GM18505 (cell line): ENCODE data around the gene TRIM39.

Source experiments
- ATAC-seq: cut with Tn5 transposase; IDR thresholded peaks from one replicate; pipeline ENCODE4 v1.9.1; 2021; ENCODE audit not compliant: unreplicated experiment
- POLR2A ChIP-seq: IDR thresholded peaks from 4 replicates; pipeline ENCODE4 v1.6.1; 2011; ENCODE audit warnings: borderline replicate concordance; ENCODE audit not compliant: insufficient read depth, insufficient read length; ENCODE audit errors: extremely low read depth

The TRIM39 gene

DNA sequence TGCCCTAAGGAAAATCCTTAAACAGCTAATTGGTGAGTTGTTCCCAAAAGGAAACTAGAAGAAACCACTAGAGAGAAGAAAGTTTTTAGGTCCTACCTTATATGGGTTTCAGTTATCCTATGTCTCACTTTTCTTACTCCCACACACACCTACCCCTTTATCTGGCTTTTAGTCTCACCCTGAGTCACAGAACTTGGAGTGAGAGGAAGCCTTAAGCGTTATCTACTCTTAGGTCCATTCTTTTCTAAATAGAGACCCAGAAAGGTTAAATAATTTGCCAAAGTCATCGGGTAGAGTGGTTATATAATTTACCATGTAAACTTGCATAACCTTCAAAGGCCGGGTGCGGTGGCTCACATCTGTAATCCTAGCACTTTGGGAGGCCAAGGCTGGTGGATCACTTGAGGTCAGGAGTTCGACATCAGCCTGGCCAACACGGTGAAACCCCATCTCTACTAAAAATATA lies 13.9 kb downstream of the TRIM39 start:
- no peak for ATAC-seq

DNA sequence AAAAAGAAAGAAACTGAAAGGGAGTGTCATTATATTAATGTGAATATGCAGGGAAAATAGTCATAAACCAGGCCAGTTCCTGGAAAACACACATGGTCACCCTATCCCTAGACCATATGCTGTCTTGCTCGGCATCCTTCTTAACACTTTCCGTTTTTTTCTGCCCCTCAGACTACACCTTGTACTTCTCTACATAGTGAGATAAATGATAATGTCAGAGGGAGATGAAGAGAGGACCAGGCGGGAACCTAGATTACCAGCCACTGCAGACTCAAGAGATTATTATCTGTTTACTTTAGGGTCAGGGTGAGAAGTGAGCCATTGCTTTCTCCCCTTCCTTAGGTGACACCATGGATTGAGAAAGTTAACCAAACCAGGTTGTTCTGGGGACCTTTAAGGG lies 14.5 kb downstream of the TRIM39 start:
- TF ChIP-seq POLR2A: no peak
- ATAC-seq: no peak

More for the DNA sequence above, 13.9 kb downstream of the TRIM39 start:
- TF ChIP-seq POLR2A: no peak

- no peak for TF ChIP-seq POLR2A
- no peak for ATAC-seq
These were observed 15.0 kb downstream of the TRIM39 start for GRCh38 chr6:30341728-30342127.

DNA sequence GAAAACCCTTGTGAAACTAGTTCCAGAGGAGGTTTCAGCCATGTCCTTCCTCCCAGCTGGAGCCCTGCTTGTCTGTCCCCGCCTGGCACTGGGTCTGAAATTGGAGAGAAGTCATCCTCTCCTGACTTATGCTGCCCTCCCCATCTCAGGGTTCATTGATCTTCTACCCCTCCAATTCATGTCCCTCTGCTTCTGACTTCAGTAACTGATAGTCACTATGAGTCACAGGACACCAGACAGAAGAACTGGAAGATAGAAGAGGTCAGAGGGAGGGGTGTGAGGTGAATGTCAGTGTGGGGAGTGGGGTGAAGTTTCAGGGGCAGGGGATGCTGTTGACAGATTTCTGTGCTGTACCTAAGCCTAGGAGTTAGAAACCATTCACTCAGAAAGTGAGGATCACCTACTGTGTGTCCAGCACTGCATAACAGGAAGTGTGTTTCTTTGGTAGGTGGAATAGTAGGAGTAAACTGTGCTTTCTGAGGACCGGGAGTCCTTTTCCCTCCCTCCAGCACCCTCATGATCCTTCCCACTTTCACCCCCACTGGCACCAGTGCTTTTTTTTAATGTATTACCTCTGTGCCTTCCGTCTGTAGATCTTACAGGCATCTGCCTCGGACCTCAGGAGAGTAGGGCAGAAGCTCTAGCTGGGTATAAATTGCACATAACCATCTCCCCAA lies 17.6 kb downstream of the TRIM39 start:
- no peak for ATAC-seq
- no peak for TF ChIP-seq POLR2A

GRCh38 chr6:30344868-30345671 lies 18.3 kb downstream of the TRIM39 start, which contains the start of gene RPP21:
TSS of gene RPP21 (plus strand) at chr6:30345156. CDS start at chr6:30345172, 16 bp downstream.
- TF ChIP-seq POLR2A: peak; percentile 96

DNA sequence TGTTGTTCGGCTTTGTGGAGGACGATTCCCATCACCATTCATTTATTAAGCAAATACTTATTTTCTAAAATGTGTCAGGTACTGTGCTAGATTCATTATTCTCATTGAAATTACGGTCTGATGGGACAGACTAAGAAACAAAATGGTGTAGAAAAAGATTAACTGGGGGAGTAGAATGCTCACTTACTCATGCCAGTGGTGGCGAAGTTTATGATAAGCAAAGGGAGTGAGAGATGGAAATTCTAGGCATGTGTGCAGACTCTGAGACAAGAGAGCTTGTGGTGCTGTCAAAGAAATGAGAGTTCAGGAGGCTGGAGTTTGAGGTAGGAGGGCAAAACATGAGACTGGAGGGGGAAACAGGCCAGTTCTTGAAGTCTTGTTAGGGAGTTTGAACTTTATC lies 19.1 kb downstream of the TRIM39 start:
- ATAC-seq: no peak
- TF ChIP-seq POLR2A: no peak

More at GRCh38 chr6:30344868-30345671, 18.3 kb downstream of the TRIM39 start, which contains the start of gene RPP21:
- ATAC-seq: peak; percentile 90

GRCh38 chr6:30348957-30349356 lies 22.2 kb downstream of the TRIM39 start:
- no peak for TF ChIP-seq POLR2A

DNA sequence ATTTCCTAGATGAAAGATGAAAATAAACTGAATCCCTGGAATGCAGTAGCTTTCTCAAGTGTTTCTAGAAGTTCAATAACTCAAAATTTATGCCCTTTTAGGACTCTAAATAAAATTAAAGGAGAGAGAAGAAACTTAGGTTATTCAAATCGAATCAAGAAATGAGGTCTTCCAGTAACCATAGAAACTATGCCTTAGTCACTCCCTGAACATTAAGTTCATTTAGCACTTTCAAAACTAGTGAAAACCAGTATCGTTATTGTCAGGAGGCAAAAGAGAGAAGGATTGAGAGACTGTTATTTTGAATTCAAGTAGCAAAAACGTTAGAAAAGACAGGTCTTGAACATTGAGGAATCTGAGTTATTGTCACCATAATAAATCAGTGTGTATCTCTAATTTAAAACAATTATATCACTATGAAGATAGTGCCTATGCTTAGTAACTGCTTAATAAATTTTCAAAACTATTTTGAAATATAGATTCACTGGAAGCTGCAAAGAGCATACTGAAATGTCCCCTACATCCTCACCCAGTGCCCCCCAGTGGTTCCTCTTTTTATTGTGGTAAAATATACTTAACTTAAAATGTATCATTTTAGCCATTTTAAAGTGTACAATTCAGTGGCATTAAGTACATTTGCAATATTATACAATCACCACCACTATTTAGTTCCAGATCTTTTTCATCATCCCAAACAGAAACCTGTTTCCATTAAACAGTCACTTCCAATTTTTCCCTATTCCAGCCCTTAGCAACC lies 22.9 kb downstream of the TRIM39 start:
- ATAC-seq: no peak
- no peak for TF ChIP-seq POLR2A

More at GRCh38 chr6:30348957-30349356, 22.2 kb downstream of the TRIM39 start:
- ATAC-seq: no peak

- TF ChIP-seq POLR2A: no peak
- ATAC-seq: no peak
These were observed 23.8 kb downstream of the TRIM39 start for GRCh38 chr6:30350524-30350923.

GRCh38 chr6:30352550-30352949 lies 25.8 kb downstream of the TRIM39 start:
- no peak for TF ChIP-seq POLR2A
- no peak for ATAC-seq

DNA sequence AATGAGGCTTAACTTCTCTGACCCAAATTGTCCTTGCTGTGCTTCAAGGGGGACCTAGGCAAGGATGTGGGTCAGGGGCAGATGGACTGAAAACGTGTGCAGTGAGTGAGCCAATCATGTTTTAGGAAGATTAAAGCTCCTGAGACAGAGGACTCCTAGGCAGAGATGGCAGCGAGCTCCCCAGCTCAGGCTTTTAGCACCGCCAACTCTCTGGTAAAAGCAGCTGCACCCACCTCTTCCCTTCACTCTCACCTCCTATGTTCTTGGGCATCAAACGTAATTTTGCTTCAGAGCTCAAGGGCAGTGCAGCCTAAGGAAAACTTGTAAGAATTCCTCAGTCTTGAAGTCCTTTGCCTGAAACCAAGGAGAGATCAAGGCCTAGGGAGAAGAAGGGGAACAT lies 28.6 kb downstream of the TRIM39 start:
- ATAC-seq: no peak
- TF ChIP-seq POLR2A: no peak

DNA sequence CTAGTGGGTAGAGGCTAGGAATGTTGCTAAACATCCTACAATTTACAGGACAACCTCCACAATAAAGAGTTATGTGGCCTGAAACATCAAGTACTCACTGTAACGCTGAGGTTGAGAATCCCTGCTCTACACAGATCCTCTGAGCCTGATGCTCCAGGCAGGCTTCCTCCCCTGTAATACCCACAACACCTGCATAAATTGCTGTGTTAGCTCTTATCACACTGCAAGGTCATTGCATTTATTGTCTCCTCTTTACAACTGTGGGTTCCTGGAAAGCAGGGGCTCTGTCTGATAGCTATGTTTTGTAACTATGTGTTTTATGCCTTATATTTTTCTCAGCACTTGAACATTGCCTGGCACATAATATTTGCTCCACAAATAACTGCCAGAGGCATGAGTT lies 29.8 kb downstream of the TRIM39 start:
- no peak for TF ChIP-seq POLR2A
- ATAC-seq: no peak

DNA sequence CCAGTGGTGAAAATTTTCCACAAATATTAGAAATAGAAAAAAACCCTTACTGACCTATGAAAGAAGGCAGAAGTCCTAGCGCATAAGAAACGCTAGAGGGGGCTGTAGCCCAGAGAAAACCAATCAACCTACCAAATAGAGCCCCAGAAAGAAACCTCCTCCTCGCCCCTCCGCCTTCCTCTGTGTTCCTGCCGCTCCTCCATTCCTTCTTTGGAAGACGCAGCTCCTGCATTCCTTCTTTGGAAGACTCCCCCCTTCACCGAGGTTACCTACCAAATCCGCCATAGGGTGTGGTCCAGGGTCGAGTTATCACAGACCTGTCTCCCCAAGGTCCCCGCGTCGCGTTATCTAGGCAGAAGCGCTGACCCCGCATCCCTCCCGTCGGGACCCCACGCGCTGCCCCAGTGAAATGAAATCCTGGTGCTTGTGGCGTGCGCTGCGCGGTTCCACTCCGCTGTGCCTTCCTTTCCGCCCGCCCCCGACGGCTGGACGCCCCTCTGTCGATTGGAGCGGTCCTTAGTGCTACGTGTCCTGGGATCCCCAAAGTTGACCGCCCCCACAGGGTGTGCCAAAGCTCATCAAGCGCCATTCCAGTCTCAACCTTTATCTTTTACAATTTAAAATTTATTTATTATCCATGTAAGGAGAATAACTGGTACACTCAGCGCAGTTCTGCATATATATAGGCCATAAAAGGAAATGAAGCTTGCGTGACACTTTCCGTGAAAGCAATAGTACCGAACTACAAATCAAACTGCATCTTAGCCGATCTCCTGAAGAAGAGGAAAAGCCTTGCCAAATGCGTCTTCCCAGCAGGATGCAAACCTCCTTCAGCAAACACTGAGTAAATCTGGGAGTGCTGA lies 31.2 kb downstream of the TRIM39 start:
- no peak for ATAC-seq
- no peak for TF ChIP-seq POLR2A

- ATAC-seq: no peak
- TF ChIP-seq POLR2A: no peak
These were observed 32.5 kb downstream of the TRIM39 start for GRCh38 chr6:30359276-30359675.
